ENCODE results near the gene NAALADL2.

NAALADL2 gene

DNA sequence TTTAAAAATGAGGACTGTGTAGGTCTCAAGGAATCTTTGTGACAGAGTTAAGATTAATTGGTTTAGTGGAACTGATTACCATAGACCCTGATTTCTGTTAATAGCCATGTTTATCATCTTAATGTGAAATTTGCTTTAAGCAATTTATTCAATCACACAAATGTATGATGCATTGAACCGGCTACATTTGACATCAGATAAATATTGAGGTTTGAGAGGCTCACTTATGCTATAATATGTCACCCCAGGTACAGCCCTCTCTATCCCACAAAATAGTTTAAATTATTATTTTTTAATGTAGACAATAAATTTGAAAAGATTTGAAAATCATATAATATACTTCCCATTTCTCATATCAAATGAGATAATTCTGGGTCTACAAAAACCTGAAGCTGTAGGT lies 413.3 kb downstream of the NAALADL2 start:
- Histone ChIP-seq H3K36me3 (no peaks in the 10 kb centered on the region), H3K9me3 (no peaks in the 10 kb centered on the region), H3K4me1 (peaks cover 12% of the 10 kb centered on the region), H3K4me3 (ENCODE audit: low read depth, low read length) (no peak overlapping the region), H3K27me3 (no peaks in the 10 kb centered on the region)
- DNase-seq: no peak
- TF ChIP-seq, protein P1, sequence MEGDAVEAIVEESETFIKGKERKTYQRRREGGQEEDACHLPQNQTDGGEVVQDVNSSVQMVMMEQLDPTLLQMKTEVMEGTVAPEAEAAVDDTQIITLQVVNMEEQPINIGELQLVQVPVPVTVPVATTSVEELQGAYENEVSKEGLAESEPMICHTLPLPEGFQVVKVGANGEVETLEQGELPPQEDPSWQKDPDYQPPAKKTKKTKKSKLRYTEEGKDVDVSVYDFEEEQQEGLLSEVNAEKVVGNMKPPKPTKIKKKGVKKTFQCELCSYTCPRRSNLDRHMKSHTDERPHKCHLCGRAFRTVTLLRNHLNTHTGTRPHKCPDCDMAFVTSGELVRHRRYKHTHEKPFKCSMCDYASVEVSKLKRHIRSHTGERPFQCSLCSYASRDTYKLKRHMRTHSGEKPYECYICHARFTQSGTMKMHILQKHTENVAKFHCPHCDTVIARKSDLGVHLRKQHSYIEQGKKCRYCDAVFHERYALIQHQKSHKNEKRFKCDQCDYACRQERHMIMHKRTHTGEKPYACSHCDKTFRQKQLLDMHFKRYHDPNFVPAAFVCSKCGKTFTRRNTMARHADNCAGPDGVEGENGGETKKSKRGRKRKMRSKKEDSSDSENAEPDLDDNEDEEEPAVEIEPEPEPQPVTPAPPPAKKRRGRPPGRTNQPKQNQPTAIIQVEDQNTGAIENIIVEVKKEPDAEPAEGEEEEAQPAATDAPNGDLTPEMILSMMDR (IDR thresholded peaks at IDR 0.05; ENCODE audit: low read depth, low read length): no peak

DNA sequence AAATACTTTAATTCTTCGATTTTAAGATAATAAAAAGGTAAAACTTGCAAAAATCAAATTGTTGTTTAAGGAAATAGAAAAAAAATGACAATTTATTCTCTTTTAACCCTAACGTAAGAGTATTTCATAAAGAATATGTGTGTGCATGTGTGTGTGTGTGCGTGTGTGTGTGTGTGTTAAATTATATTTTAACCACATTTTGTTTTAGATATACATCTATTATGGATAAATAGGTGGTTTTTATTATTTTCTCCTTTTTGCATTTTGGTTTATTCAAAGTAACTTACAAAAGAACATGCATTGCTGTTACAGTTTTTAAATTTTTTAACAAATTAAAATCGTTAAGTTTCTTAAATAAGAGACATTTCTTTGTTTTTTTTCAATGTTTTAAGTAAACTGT lies 414.4 kb downstream of the NAALADL2 start:
- TF ChIP-seq, protein P1 (IDR thresholded peaks at IDR 0.05; ENCODE audit: low read depth, low read length): no peak
- H3K9me3 ChIP-seq: no peaks in the 10 kb centered on the region
- peaks cover 12% of the 10 kb centered on the region for H3K4me1 ChIP-seq
- no peaks in the 10 kb centered on the region for H3K36me3 ChIP-seq
- no peak for DNase-seq
- H3K4me3 ChIP-seq (ENCODE audit: low read depth, low read length): no peak overlapping the region
- no peaks in the 10 kb centered on the region for H3K27me3 ChIP-seq

DNA sequence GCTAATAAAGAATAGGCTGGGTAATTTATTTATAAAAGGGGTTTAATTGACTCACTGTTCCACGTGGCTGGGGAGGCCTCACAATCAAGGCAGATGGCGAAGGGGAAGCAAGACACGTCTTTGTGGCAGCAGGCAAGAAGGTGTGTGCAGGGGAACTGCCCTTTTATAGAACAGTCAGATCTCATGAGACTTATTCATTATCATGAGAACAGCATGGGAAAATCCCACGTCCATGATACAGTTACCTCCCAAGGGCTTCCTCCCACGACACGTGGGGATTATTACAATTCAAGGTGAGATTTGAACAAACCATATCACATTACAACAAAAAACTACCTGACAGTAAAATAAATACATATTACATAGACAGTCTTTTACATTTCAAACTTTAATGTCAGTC lies 414.9 kb downstream of the NAALADL2 start:
- no peaks in the 10 kb centered on the region for H3K27me3 ChIP-seq
- TF ChIP-seq, protein P1 (IDR thresholded peaks at IDR 0.05; ENCODE audit: low read depth, low read length): no peak
- no peaks in the 10 kb centered on the region for H3K9me3 ChIP-seq
- H3K36me3 ChIP-seq: no peaks in the 10 kb centered on the region
- peaks cover 12% of the 10 kb centered on the region for H3K4me1 ChIP-seq
- no peak overlapping the region for H3K4me3 ChIP-seq (ENCODE audit: low read depth, low read length)
- no peak for DNase-seq

DNA sequence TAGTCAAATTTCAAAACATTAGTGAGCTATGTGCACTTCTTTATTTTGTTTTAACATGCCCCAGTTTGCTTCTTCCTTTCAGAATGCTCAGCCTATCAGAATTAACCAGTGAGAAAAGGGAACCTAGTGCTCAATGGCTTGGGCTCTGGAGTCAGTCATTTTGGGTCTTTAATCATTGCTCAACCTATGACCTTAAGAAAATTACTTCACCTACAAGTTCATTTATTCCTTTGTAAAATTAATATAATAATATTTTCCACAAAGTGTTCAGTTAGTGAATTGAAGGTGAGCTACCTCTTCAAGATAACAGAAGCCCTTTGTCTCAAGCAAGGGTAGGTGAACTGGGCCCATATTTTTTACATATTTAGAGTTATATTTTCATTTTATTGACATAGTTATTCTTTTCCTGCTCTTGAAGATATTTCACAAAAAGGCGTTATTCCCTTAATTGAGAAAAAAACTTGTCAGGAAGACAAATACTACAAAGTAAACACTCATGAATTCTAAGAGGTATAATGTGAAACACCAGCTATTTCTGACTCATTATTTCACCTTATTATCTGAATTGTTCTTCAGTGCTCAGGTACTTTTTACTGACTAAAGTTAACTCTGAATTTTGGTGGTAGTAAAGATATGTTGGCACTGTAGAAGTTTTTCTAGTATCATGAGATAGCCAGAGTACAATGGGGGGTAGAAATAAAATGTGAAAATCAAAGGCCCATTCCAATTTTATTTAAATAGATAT lies 415.5 kb downstream of the NAALADL2 start:
- Histone ChIP-seq H3K27me3 (no peaks in the 10 kb centered on the region), H3K4me3 (ENCODE audit: low read depth, low read length) (no peak overlapping the region), H3K9me3 (no peaks in the 10 kb centered on the region), H3K4me1 (peaks cover 9% of the 10 kb centered on the region), H3K36me3 (no peaks in the 10 kb centered on the region)
- DNase-seq: no peak
- TF ChIP-seq, protein P1 (IDR thresholded peaks at IDR 0.05; ENCODE audit: low read depth, low read length): no peak

DNA sequence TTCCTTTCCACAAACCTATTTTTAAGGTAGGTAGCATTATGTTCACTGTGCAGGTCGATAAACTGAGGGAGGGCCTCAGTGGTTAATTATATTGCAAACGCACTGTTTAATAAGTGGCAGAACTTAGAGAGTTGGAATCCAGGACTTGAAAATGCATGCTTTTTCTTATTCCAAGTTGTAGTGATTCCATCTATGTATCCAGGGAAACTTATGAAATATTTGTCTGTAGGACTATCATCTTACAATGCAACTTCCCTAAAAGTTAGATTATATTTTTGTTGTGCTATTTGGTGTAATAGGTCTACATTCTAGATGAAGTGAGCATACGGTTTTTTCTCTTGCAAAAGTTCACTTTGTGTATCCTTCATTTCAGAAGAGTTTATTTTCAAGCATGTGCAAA lies 419.5 kb downstream of the NAALADL2 start:
- Histone ChIP-seq H3K9me3 (no peaks in the 10 kb centered on the region), H3K4me1 (no peaks in the 10 kb centered on the region), H3K4me3 (ENCODE audit: low read depth, low read length) (no peak overlapping the region), H3K27me3 (no peaks in the 10 kb centered on the region), H3K36me3 (no peaks in the 10 kb centered on the region)
- TF ChIP-seq, protein P1 (IDR thresholded peaks at IDR 0.05; ENCODE audit: low read depth, low read length): no peak
- DNase-seq: no peak

DNA sequence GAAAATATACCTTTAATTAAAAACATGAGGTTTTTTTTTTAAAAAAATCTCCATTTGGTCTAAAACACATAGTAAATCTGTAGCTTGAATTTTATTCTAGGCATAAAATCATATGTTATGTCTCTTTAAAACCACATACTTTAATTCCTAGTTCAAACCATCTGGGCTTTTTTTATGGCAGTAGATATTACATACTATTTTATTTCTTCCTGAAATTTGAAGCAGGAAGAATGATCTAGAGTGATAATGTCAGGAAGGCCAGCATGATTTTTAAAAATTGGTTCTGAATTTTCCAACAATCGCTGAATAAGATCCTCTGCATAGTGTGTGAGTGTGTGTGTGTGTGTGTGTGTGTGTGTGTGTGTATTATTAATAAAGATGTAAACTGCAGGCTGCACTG lies 420.3 kb downstream of the NAALADL2 start:
- Histone ChIP-seq H3K36me3 (no peaks in the 10 kb centered on the region), H3K9me3 (no peaks in the 10 kb centered on the region), H3K27me3 (no peaks in the 10 kb centered on the region), H3K4me1 (no peaks in the 10 kb centered on the region), H3K4me3 (ENCODE audit: low read depth, low read length) (no peak overlapping the region)
- no peak for DNase-seq
- TF ChIP-seq, protein P1 (IDR thresholded peaks at IDR 0.05; ENCODE audit: low read depth, low read length): no peak
